Tibial nerve (tissue), 4 donors: Measurements from ENCODE around the gene TSSC4. TPM values are rescaled to one million over a fixed set of nuclear protein-coding genes. Genes with fewer than 3 reads are reported as not detected.

Source experiments
- DNase-seq, 2 donors: peaks; one replicate each; pipeline ENCODE4 v3.0.0-alpha.2; 2019; ENCODE audit warnings: low spot score in 2 of 2
- H3K27ac ChIP-seq, 4 donors: fragments of 200-600 bp; sonication (generic) in 3 of 4; one replicate each; pipeline ENCODE4 v1.5.1; 2017 to 2019; ENCODE audit warnings: mild to moderate bottlenecking in 1 of 4
- H3K27me3 ChIP-seq, 2 donors: fragments of 200-600 bp; sonication (generic) in 1 of 2; one replicate each; pipeline versions ENCODE4 v1.5.1 to v1.6.0; 2017 to 2019
- H3K36me3 ChIP-seq, 3 donors: fragments of 200-600 bp; sonication (generic); one replicate each; pipeline ENCODE4 v1.5.1; 2018 to 2019
- H3K4me1 ChIP-seq, 4 donors: fragments of 200-600 bp; sonication (generic) in 3 of 4; one replicate each; pipeline ENCODE4 v1.5.1; 2017 to 2019
- H3K4me3 ChIP-seq, 4 donors: fragments of 200-600 bp; sonication (generic) in 3 of 4; one replicate each; pipeline ENCODE4 v1.5.1; 2017 to 2019; ENCODE audit warnings: mild to moderate bottlenecking in 1 of 4, moderate library complexity in 1 of 4
- H3K9me3 ChIP-seq, 4 donors: fragments of 200-600 bp; sonication (generic) in 3 of 4; one replicate each; pipeline ENCODE4 v1.5.1; 2017 to 2019
- EP300 ChIP-seq, 2 donors: sonication (generic); formaldehyde crosslinking; IDR thresholded peaks; one replicate each; pipeline ENCODE4 v1.6.1; 2017; ENCODE audit warnings: antibody characterized with exemption in 2 of 2, mild to moderate bottlenecking in 1 of 2
- POLR2A ChIP-seq, 2 donors: fragments of 450-650 bp; IDR thresholded peaks; one replicate each; pipeline ENCODE4 v1.6.1; 2017; ENCODE audit warnings: antibody characterized with exemption in 2 of 2, mild to moderate bottlenecking in 2 of 2, moderate library complexity in 2 of 2
- WGBS, 2 donors: methylation state at CpG; one replicate each; pipeline ENCODE4 v1.1.5; 2018; 5-methylcytosine and 5-hydroxymethylcytosine counted together
- total RNA-seq, 4 donors: library from RNA; depleted of rRNA; stranded (reverse); fragments of >200 nt; gene quantifications; one replicate each; pipeline ENCODE4 v1.1.0, GENCODE V29; 2016
- TF ChIP-seq, protein P1 (sequence below), 5 experiments: fragments of 200-600 bp in 3 of 5; fragments of 450-650 bp in 2 of 5; sonication (generic) in 3 of 5; IDR thresholded peaks; one replicate each; pipeline ENCODE4 v1.5.1; 2016 to 2019; ENCODE audit warnings: antibody characterized with exemption in 5 of 5, mild to moderate bottlenecking in 3 of 5, moderate library complexity in 2 of 5

TSSC4 gene
- total RNA-seq, 4 donors from 2014 or later = 44.8 to 54.3 (median 49.1) TPM

DNA sequence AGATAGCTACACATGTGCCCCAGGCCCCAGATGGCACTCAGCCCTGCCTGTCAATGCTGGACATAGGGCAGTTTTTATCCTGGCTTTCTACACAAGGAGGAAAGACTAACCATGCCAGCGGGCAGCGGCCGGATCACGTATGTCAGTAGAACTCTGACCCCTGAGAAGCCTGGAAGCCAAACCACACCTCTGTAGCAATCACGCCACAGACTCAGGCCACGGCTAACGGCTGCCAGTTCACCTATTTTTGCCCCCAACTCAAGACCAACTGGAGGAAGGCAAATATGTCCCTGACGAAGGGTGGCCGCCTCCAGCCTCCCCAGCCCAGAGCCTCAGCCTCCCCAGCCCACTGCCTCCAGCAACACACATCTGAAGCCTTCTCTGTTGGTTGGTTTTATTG lies 30.7 kb upstream of the TSSC4 start:
- 80 to 87% methylated on average over 9 of the region's 9 CpGs for WGBS, 2 donors
- no peaks in the 10 kb centered on the region for H3K9me3 ChIP-seq
- DNase-seq = no peak
- peaks cover 0 to 29% (median 21%) of the 10 kb centered on the region in 4 donors for H3K4me1 ChIP-seq
- H3K27ac ChIP-seq = no peak overlapping the region
- H3K4me3 ChIP-seq = no peak overlapping the region
- TF ChIP-seq POLR2A (IDR thresholded peaks at IDR 0.05) (no peak), EP300 (IDR thresholded peaks at IDR 0.05) (no peak)
- TF ChIP-seq, protein P1, sequence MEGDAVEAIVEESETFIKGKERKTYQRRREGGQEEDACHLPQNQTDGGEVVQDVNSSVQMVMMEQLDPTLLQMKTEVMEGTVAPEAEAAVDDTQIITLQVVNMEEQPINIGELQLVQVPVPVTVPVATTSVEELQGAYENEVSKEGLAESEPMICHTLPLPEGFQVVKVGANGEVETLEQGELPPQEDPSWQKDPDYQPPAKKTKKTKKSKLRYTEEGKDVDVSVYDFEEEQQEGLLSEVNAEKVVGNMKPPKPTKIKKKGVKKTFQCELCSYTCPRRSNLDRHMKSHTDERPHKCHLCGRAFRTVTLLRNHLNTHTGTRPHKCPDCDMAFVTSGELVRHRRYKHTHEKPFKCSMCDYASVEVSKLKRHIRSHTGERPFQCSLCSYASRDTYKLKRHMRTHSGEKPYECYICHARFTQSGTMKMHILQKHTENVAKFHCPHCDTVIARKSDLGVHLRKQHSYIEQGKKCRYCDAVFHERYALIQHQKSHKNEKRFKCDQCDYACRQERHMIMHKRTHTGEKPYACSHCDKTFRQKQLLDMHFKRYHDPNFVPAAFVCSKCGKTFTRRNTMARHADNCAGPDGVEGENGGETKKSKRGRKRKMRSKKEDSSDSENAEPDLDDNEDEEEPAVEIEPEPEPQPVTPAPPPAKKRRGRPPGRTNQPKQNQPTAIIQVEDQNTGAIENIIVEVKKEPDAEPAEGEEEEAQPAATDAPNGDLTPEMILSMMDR (IDR thresholded peaks at IDR 0.05) = no peak
- H3K36me3 ChIP-seq = no peaks in the 10 kb centered on the region
- no peaks in the 10 kb centered on the region for H3K27me3 ChIP-seq

DNA sequence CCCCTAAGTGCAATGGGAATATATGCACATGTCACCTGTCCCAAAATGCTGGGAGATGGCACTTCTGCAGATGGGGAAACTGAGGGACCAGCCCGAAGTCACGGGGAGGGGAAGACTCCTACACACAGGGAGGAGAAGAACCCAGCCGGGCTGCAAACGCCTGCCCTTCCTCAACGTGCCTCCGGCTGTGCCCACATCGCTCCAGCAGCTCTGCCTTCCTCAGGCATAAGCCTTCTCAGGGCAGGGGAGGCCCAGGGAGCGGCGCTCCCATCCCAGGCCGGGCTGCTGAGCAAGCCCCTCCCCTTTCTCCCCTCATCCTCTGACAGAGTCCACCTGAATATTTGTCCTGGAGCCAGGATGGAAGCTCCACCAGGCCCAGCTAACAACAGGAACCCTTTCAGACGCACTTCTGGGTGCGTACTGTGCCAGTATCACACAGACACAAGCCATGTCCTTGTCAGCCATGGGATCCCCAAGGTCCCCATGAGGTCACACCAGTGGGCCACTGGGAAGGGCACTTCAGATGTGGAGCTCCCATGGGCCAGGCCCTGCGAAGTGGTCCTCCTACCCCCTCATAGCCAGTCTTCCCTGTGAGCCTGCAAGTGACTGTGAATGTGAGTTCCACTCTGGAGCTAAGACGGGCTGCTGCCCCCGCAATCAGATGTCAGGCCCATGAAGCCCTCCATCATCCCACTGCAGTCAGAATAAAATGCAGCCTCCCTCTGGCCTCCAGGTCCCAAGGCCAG lies 25.9 kb upstream of the TSSC4 start:
- DNase-seq = no peak
- 86% methylated on average over 12 to 15 of the region's 15 CpGs for WGBS, 2 donors
- H3K36me3 ChIP-seq = no peaks in the 10 kb centered on the region
- peaks cover 0 to 19% (median 10%) of the 10 kb centered on the region in 4 donors for H3K4me1 ChIP-seq
- TF ChIP-seq EP300 (IDR thresholded peaks at IDR 0.05) (no peak), POLR2A (IDR thresholded peaks at IDR 0.05) (no peak)
- TF ChIP-seq, protein P1 (IDR thresholded peaks at IDR 0.05) = no peak
- no peaks in the 10 kb centered on the region for H3K9me3 ChIP-seq
- H3K27ac ChIP-seq = peak overlapping the region in 2 of 4 donors; percentile 36 to 38
- H3K27me3 ChIP-seq = no peaks in the 10 kb centered on the region
- no peak overlapping the region for H3K4me3 ChIP-seq

DNA sequence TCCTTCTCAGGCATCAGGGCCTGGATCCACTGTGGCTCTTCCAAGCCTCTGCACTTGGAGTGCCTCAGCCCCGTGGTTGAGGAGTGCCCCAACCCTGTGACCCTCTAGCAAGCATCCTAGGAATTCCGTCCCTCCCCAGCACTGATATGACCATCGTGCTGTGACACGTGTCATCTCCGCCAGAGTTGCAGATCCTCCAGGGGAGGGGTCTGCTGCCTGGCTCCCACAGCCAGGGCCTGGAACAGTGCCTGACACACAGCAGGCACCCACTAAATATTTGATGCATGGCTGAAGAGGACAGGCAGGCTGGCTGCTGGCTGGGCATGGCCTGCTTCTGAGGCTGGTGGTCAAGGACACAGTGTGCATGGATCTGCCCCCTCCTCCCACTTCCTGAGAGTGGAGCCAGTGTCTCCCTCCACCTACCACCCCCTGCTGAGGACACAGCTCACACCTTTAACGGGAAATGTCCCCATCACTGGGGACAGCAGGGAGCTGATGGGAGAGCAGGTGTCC lies 25.2 kb upstream of the TSSC4 start:
- WGBS, 2 donors = 65 to 66% methylated on average over 5 to 6 of the region's 6 CpGs
- H3K36me3 ChIP-seq = no peaks in the 10 kb centered on the region
- peak overlapping the region in 2 of 4 donors; percentile 36 to 38 for H3K27ac ChIP-seq
- no peaks in the 10 kb centered on the region for H3K9me3 ChIP-seq
- DNase-seq = no peak
- TF ChIP-seq EP300 (IDR thresholded peaks at IDR 0.05) (no peak), POLR2A (IDR thresholded peaks at IDR 0.05) (no peak)
- TF ChIP-seq, protein P1 (IDR thresholded peaks at IDR 0.05) = no peak
- no peak overlapping the region for H3K4me3 ChIP-seq
- H3K27me3 ChIP-seq = no peaks in the 10 kb centered on the region
- H3K4me1 ChIP-seq = peaks cover 0 to 26% (median 18%) of the 10 kb centered on the region in 4 donors

DNA sequence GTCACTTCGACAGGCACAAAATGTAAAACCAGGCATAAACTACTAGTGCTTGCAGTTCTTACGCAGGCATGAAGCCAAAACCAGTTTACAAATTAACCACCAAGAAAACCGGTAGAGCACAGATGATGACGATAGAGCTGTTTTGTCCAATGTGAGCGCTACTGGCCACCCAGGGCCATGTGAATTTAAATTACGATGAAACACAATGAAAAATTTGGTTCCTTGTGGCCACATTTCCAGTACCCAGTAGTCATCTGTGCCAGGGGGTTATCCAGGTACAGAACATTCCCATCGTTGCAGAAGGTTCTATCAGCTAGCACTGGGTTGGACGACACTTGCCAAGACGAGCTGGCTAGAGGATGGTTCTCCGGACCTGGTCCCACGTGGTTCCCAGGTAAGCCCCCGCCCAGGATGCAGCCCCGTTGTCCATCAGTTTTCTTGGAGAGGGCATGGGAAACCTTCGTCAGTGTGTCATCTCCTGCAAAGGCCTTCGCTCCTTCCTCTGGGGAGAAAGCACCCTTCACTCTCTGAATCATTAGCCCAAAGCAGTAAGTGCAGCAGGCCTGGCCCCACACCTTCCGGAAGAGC lies 24.5 kb upstream of the TSSC4 start:
- WGBS, 2 donors = 91 to 93% methylated on average over 15 to 16 of the region's 16 CpGs

More for the DNA sequence above, 24.5 kb upstream of the TSSC4 start:
- H3K4me3 ChIP-seq = no peak overlapping the region
- TF ChIP-seq EP300 (IDR thresholded peaks at IDR 0.05) = no peak
- TF ChIP-seq POLR2A (IDR thresholded peaks at IDR 0.05) = no peak
- TF ChIP-seq, protein P1 (IDR thresholded peaks at IDR 0.05) = no peak
- H3K36me3 ChIP-seq = no peaks in the 10 kb centered on the region
- no peaks in the 10 kb centered on the region for H3K9me3 ChIP-seq
- no peaks in the 10 kb centered on the region for H3K27me3 ChIP-seq
- DNase-seq = no peak
- peak overlapping the region in 1 of 4 donors; percentile 97 for H3K27ac ChIP-seq
- H3K4me1 ChIP-seq = peaks cover under 1 to 33% (median 24%) of the 10 kb centered on the region in 4 donors
